ENCODE results near the gene DBH.

DBH gene

GRCh38 chr9:133609311-133610098 lies 26.7 kb upstream of the DBH start, which contains the start of gene FAM163B:
TSS of gene FAM163B (minus strand) at chr9:133609389. CDS start at chr9:133580223, 29,166 bp downstream.
- H3K4me3 ChIP-seq (ENCODE audit: low read depth in 1 of 2, low read length in 2 of 2): no peak within 1 kb of the TSS
- no peaks in the 10 kb centered on the region for H4K20me1 ChIP-seq (ENCODE audit: insufficient read depth, low read length)
- no peaks in the 10 kb centered on the region for H3K9me3 ChIP-seq (ENCODE audit: insufficient read depth, low read length, severe bottlenecking)
- no peaks in the 10 kb centered on the region for H3K36me3 ChIP-seq (ENCODE audit: insufficient read depth, low read length)
- H3K4me1 ChIP-seq (ENCODE audit: insufficient read depth, low read length): no peaks in the 10 kb centered on the region
- ATAC-seq (ENCODE audit: insufficient read depth, low read depth): no peak
- TF ChIP-seq CTCF (IDR thresholded peaks at IDR 0.05; ENCODE audit: borderline replicate concordance, extremely low read depth, low read length, poor library complexity, severe bottlenecking) (no peak), EZH2 (IDR thresholded peaks at IDR 0.05; ENCODE audit: borderline replicate concordance, low read depth, low read length, severe bottlenecking) (no peak)
- DNase-seq: no peak
- no peaks in the 10 kb centered on the region for H3K27me3 ChIP-seq (ENCODE audit: insufficient read depth, low read length, poor library complexity)
- H3K9ac ChIP-seq (ENCODE audit: low read depth, low read length): no peak within 1 kb of the TSS
- H3K79me2 ChIP-seq (ENCODE audit: insufficient read depth, low read length): no peaks in the 10 kb centered on the region
- no peak within 1 kb of the TSS for H2AFZ ChIP-seq (ENCODE audit: low read depth, low read length)
- no peak within 1 kb of the TSS for H3K4me2 ChIP-seq (ENCODE audit: insufficient read depth, low read length)
- H3K27ac ChIP-seq (ENCODE audit: low read length): no peak within 1 kb of the TSS

GRCh38 chr9:133610845-133611244 lies 25.3 kb upstream of the DBH start:
- ATAC-seq (ENCODE audit: insufficient read depth, low read depth) (no peak), DNase-seq (no peak)
- TF ChIP-seq CTCF (IDR thresholded peaks at IDR 0.05; ENCODE audit: borderline replicate concordance, extremely low read depth, low read length, poor library complexity, severe bottlenecking) (no peak), EZH2 (IDR thresholded peaks at IDR 0.05; ENCODE audit: borderline replicate concordance, low read depth, low read length, severe bottlenecking) (no peak)
- Histone ChIP-seq H3K9ac (ENCODE audit: low read depth, low read length) (no peak overlapping the region), H3K79me2 (ENCODE audit: insufficient read depth, low read length) (no peaks in the 10 kb centered on the region), H3K9me3 (ENCODE audit: insufficient read depth, low read length, severe bottlenecking) (no peaks in the 10 kb centered on the region), H3K4me1 (ENCODE audit: insufficient read depth, low read length) (no peaks in the 10 kb centered on the region), H3K27me3 (ENCODE audit: insufficient read depth, low read length, poor library complexity) (no peaks in the 10 kb centered on the region), H3K27ac (ENCODE audit: low read length) (no peak overlapping the region), H2AFZ (ENCODE audit: low read depth, low read length) (no peak overlapping the region), H3K4me3 (ENCODE audit: low read depth in 1 of 2, low read length in 2 of 2) (no peak overlapping the region), H4K20me1 (ENCODE audit: insufficient read depth, low read length) (no peaks in the 10 kb centered on the region), H3K4me2 (ENCODE audit: insufficient read depth, low read length) (no peak overlapping the region), H3K36me3 (ENCODE audit: insufficient read depth, low read length) (no peaks in the 10 kb centered on the region)

- DNase-seq (no peak), ATAC-seq (ENCODE audit: insufficient read depth, low read depth) (no peak)
- Histone ChIP-seq H3K9me3 (ENCODE audit: insufficient read depth, low read length, severe bottlenecking) (no peaks in the 10 kb centered on the region), H4K20me1 (ENCODE audit: insufficient read depth, low read length) (no peaks in the 10 kb centered on the region), H3K4me2 (ENCODE audit: insufficient read depth, low read length) (no peak overlapping the region), H3K4me3 (ENCODE audit: low read depth in 1 of 2, low read length in 2 of 2) (no peak overlapping the region), H3K9ac (ENCODE audit: low read depth, low read length) (no peak overlapping the region), H2AFZ (ENCODE audit: low read depth, low read length) (no peak overlapping the region), H3K36me3 (ENCODE audit: insufficient read depth, low read length) (no peaks in the 10 kb centered on the region), H3K27ac (ENCODE audit: low read length) (no peak overlapping the region), H3K4me1 (ENCODE audit: insufficient read depth, low read length) (no peaks in the 10 kb centered on the region), H3K27me3 (ENCODE audit: insufficient read depth, low read length, poor library complexity) (no peaks in the 10 kb centered on the region), H3K79me2 (ENCODE audit: insufficient read depth, low read length) (no peaks in the 10 kb centered on the region)
- TF ChIP-seq EZH2 (IDR thresholded peaks at IDR 0.05; ENCODE audit: borderline replicate concordance, low read depth, low read length, severe bottlenecking): no peak
- no peak for TF ChIP-seq CTCF (IDR thresholded peaks at IDR 0.05; ENCODE audit: borderline replicate concordance, extremely low read depth, low read length, poor library complexity, severe bottlenecking)
These were observed 24.1 kb upstream of the DBH start for GRCh38 chr9:133612051-133612450.

All from DND-41 (cell line).